C4-2B (cell line): Measurements from ENCODE around the gene ROR2.

Experiments used
- ZFX ChIP-seq: fragments of 450-650 bp; IDR thresholded peaks from 2 replicates; pipeline ENCODE4 v1.6.1; 2017
- TF ChIP-seq, protein P1 (sequence below): fragments of 450-650 bp; conservative IDR thresholded peaks from 2 replicates; pipeline ENCODE4 v1.5.1; 2017; ENCODE audit warnings: mild to moderate bottlenecking

DNA sequence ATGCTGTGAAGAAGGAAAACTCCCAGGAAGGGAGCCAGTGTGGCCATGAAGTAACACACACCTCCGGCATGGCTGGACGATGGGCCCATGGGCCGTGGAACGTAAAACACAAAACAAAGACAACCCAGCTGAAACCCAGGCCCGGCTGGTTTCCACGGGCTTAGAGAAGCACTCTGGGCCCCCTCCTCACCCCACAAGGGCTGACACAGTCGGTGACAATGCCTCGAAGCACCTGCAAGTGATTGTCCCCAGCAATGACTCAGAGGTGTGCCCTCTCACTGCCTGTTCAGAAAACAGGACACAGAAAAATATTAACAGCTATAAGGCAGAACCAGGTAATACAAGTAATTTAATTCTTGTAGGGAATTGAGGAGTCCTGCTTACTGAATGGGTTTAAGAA is 135.3 kb downstream of the ROR2 start:
- TF ChIP-seq, protein P1, sequence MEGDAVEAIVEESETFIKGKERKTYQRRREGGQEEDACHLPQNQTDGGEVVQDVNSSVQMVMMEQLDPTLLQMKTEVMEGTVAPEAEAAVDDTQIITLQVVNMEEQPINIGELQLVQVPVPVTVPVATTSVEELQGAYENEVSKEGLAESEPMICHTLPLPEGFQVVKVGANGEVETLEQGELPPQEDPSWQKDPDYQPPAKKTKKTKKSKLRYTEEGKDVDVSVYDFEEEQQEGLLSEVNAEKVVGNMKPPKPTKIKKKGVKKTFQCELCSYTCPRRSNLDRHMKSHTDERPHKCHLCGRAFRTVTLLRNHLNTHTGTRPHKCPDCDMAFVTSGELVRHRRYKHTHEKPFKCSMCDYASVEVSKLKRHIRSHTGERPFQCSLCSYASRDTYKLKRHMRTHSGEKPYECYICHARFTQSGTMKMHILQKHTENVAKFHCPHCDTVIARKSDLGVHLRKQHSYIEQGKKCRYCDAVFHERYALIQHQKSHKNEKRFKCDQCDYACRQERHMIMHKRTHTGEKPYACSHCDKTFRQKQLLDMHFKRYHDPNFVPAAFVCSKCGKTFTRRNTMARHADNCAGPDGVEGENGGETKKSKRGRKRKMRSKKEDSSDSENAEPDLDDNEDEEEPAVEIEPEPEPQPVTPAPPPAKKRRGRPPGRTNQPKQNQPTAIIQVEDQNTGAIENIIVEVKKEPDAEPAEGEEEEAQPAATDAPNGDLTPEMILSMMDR = no peak
- TF ChIP-seq ZFX = no peak
